ENCODE data around the gene SEMA5A.

SEMA5A gene

DNA sequence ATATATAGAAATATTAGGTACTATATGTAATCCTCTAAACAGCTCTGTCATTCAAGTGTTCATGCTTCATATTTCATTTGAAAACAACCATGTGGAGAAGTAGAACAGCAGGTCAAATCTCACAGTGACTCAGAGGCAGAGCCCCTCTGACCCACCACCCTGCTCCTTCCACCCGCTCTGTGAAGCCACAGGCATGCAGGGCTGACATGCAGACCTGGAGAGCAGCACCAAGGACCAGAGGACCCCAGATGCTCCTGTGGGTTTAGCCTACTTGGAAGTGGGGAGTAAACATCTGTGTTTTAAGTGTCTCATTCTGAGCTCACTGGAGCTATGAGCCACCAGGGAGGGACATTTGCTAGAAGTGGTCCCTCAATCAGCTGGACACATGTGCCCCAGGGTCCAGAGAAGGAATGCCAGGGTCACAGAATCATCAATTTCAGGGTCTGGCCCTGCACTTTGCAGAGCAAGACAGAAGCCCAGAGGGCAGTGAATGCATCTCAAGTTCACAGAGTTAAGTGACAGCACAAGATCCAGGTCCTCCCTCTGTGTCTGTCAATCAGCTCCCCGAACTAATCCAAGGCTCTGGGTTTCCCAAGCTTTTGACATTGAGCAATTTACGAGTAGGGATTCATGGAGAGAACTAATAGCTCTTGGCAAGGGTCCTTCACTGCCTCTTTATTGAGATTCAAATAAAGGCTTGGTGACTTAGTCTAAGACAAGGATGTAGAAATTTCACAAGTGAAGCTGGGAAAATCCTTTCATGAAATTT lies 441.1 kb downstream of the SEMA5A start:
- Mint-ChIP-seq H3K27ac (no peak overlapping the region), H3K36me3 (ENCODE audit: insufficient read depth) (no peaks in the 10 kb centered on the region), H3K4me3 (no peak overlapping the region), H3K27me3 (no peaks in the 10 kb centered on the region), H3K9me3 (peaks cover 3 to 7% of the 10 kb centered on the region in 2 donors), H3K4me1 (ENCODE audit: low read depth in 2 of 2) (no peaks in the 10 kb centered on the region)
- ATAC-seq (replicated peaks) (no peak), DNase-seq (no peak)

DNA sequence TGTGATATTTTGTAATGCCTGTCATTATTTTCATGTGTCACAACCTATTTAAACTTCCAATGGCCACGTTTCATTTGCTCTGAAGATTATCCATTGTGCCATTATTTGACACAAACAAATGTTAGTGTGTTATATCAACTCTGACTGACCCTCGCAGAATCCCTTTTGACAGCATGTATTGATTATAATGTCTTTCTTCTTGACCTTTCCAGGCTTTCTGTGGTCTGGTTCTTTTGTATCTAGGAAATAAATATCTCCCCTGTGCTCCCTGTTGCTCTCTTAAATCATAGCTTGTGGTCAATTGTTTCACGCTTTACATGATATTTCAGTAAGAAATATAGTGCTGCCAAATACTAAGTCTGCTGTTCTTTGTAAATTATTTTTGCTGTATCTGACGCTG lies 442.6 kb downstream of the SEMA5A start:
- ATAC-seq (replicated peaks) (no peak), DNase-seq (no peak)
- H3K4me3 Mint-ChIP-seq = no peak overlapping the region
- no peak overlapping the region for H3K27ac Mint-ChIP-seq
- no peaks in the 10 kb centered on the region for H3K27me3 Mint-ChIP-seq
- H3K36me3 Mint-ChIP-seq (ENCODE audit: insufficient read depth) = no peaks in the 10 kb centered on the region
- H3K9me3 Mint-ChIP-seq = peaks cover 0 to 7% of the 10 kb centered on the region in 2 donors
- H3K4me1 Mint-ChIP-seq (ENCODE audit: low read depth in 2 of 2) = no peaks in the 10 kb centered on the region

DNA sequence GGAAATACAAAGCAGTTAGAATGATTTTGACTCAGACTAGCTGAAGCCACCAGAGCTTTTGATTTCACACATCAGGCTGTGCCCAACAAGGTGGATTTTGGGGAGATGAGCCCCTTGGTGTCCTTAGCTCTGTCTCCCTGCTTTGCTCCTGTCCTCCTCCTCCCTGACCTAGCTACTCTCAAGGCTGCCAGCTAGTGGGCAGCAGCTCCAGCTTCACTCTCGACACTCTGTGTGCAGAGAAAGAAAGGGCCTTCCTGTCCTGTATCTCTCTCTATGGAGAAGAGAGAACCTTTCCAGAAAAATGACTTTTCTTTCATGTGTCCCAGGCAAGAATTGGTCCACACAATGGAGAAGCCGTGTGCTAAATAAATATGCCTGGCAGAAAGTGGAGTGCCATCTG lies 446.2 kb downstream of the SEMA5A start:
- Mint-ChIP-seq H3K4me3 (no peak overlapping the region), H3K9me3 (peaks cover 0 to 5% of the 10 kb centered on the region in 2 donors), H3K27me3 (no peaks in the 10 kb centered on the region), H3K4me1 (ENCODE audit: low read depth in 2 of 2) (no peaks in the 10 kb centered on the region), H3K36me3 (ENCODE audit: insufficient read depth) (no peaks in the 10 kb centered on the region), H3K27ac (no peak overlapping the region)
- ATAC-seq (replicated peaks) (no peak), DNase-seq (no peak)

DNA sequence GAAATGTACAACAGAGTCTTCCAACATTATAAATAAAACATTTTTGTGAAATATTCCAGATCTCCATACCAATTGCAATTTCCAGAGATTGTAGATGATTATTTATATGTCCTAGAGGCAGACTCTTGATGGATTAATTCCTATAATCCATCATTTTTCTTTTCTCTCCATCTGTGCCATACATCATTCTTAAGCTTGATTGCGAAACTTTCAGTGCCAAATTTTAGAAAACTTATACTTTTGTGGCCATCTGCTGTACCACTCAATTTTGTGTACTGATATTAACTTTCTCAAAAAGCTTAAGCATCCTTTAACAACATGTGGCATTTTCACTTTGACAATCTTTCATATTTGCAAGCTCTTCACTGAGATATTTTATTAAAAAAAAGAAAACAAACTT lies 446.9 kb downstream of the SEMA5A start:
- Mint-ChIP-seq H3K36me3 (ENCODE audit: insufficient read depth) (no peaks in the 10 kb centered on the region), H3K4me3 (no peak overlapping the region), H3K27me3 (no peaks in the 10 kb centered on the region), H3K4me1 (ENCODE audit: low read depth in 2 of 2) (no peaks in the 10 kb centered on the region), H3K27ac (no peak overlapping the region), H3K9me3 (peaks cover 2 to 5% of the 10 kb centered on the region in 2 donors)
- ATAC-seq (replicated peaks) (no peak), DNase-seq (no peak)

DNA sequence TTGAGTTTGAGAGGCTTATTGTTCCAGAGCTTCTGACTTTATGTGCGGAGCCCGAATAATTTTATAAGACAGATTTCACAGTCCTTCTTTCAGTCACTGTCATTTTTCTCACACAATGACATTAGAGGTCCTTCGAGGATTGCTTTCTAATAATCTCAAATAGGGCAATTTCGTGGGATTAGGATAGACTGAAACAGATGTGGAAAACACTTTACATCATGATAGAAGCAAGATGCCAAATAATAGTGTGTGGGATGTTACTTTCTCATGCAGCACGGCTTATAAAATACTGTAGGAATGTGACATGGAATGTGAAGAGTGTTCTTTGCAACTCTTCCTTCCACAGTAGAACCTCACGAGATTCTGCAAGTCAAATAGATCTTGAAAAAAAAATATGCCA lies 451.3 kb downstream of the SEMA5A start:
- H3K4me1 Mint-ChIP-seq (ENCODE audit: low read depth in 2 of 2) = no peaks in the 10 kb centered on the region
- ATAC-seq (replicated peaks) (no peak), DNase-seq (no peak)
- H3K36me3 Mint-ChIP-seq (ENCODE audit: insufficient read depth) = no peaks in the 10 kb centered on the region
- no peak overlapping the region for H3K4me3 Mint-ChIP-seq
- peaks cover 0 to 7% of the 10 kb centered on the region in 2 donors for H3K9me3 Mint-ChIP-seq
- no peaks in the 10 kb centered on the region for H3K27me3 Mint-ChIP-seq
- no peak overlapping the region for H3K27ac Mint-ChIP-seq

DNA sequence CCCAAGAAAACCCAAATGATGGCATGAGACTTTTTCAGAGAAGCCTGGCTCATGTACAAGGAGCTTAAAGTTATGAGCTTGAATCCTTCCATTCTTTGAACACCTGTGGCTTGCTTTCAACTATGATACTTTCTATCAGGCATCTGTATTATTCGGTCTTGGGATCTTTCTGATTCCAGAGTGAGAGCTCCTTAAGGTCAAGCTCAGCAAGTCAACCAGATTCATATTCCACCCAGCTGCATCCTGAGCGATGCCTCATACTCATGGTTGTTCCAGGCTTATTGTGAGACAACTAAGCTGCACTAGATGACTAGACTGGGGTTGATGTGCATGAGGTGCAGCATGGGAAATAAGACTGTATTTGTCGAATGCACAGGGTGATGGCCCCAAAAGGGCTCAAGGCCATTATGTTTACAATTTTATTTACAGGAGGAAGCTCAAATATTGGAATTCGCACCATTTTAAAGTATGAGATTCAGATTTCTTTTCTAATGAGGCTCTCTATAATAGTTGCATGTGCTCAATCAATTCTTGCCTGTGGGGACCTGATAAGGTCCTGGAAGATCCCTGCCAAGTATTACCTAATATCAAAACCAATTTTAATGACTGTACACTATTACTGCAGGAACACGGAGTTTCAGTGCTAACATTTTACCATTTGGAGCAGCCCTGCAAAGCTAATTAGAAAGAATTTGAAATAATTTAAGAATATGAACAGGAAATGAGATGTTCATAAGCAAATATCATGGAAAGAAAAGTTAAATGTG lies 453.8 kb downstream of the SEMA5A start:
- no peaks in the 10 kb centered on the region for H3K4me1 Mint-ChIP-seq (ENCODE audit: low read depth in 2 of 2)
- no peak for ATAC-seq (replicated peaks)
- H3K4me3 Mint-ChIP-seq = no peak overlapping the region

DNA sequence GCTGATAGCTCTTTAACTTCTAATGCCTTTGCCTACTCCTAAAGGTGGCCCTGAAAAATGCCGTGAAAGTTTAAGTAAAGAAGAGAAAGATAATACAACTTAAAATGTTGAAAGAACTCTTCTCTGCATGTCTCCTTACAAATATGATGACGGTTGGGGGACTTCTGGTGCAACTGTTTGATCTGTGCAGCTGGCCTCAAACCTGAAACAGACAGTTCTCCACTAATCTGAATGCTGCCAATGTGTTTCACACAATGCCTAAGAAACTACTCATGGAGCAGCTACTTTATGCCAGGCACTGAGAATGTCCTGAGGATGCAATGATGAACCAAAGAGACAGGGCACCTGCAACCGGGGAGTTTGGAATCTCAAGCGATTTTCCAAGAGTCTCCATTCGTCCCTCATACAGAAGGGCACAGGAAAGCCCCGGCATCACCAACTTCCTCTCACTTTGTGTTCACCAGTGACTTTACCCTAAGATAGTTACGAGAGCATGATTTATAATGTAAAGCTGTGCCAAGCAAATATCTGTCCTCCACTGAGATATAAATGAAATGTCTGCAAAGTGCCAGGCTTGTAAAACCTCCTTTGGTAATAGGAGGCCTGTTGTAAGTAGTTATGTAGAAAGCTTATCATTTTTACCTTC lies 455.4 kb downstream of the SEMA5A start:
- Mint-ChIP-seq H3K27me3 (no peaks in the 10 kb centered on the region), H3K4me3 (no peak overlapping the region), H3K36me3 (ENCODE audit: insufficient read depth) (no peaks in the 10 kb centered on the region), H3K9me3 (peaks cover 2 to 15% of the 10 kb centered on the region in 2 donors), H3K4me1 (ENCODE audit: low read depth in 2 of 2) (no peaks in the 10 kb centered on the region), H3K27ac (no peak overlapping the region)
- ATAC-seq (replicated peaks) (no peak), DNase-seq (no peak)

More for the DNA sequence above, 453.8 kb downstream of the SEMA5A start:
- Mint-ChIP-seq H3K27ac (no peak overlapping the region), H3K9me3 (peaks cover 0 to 7% of the 10 kb centered on the region in 2 donors), H3K36me3 (ENCODE audit: insufficient read depth) (no peaks in the 10 kb centered on the region), H3K27me3 (no peaks in the 10 kb centered on the region)
- no peak for DNase-seq

DNA sequence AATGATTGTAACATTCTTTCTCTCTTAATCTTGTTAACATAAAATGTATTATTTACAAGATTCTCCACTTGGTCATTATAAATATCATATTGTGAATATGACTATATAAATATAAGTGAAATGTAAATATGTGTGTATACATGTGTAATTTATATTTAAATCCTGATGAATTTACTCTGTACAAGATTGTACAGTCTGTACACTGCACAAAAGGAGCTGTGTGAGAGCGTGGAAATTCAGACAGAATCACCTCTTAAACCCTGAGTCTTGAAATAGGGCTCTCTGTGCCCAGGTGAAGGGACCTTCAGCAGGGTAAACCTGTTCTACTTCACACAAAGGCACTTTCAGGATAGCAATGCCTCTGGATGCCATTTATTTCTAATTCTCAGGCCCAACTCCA lies 456.0 kb downstream of the SEMA5A start:
- Mint-ChIP-seq H3K9me3 (peaks cover 2 to 17% of the 10 kb centered on the region in 2 donors), H3K27ac (no peak overlapping the region)
- no peak for ATAC-seq (replicated peaks)

DNA sequence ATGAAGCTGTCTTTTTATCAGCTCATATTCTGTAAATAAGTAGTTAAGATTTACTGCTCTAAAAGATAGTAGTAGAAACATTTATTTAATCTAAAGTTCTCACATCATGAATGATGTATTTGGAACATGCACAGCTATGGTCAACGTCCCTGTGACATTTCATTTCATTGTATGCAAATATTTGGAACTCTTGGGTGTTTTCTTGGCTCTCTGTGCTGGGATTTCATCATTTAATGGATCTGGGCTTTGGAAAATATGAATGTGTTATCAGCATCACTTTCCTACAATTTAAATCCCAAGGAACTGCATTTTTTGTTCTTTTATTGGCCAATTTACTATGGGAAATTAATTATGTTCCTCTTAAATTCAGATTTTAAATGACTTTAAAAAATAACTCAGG lies 462.9 kb downstream of the SEMA5A start:
- ATAC-seq (replicated peaks) = no peak
- H3K4me3 Mint-ChIP-seq = no peak overlapping the region
- no peaks in the 10 kb centered on the region for H3K36me3 Mint-ChIP-seq (ENCODE audit: insufficient read depth)
- H3K4me1 Mint-ChIP-seq (ENCODE audit: low read depth in 2 of 2) = no peaks in the 10 kb centered on the region
- H3K9me3 Mint-ChIP-seq = peaks cover 5 to 17% of the 10 kb centered on the region in 2 donors
- DNase-seq = no peak
- H3K27ac Mint-ChIP-seq = no peak overlapping the region
- H3K27me3 Mint-ChIP-seq = no peaks in the 10 kb centered on the region

More for the DNA sequence above, 456.0 kb downstream of the SEMA5A start:
- no peaks in the 10 kb centered on the region for H3K27me3 Mint-ChIP-seq
- no peaks in the 10 kb centered on the region for H3K4me1 Mint-ChIP-seq (ENCODE audit: low read depth in 2 of 2)
- no peak for DNase-seq
- no peak overlapping the region for H3K4me3 Mint-ChIP-seq
- no peaks in the 10 kb centered on the region for H3K36me3 Mint-ChIP-seq (ENCODE audit: insufficient read depth)

DNA sequence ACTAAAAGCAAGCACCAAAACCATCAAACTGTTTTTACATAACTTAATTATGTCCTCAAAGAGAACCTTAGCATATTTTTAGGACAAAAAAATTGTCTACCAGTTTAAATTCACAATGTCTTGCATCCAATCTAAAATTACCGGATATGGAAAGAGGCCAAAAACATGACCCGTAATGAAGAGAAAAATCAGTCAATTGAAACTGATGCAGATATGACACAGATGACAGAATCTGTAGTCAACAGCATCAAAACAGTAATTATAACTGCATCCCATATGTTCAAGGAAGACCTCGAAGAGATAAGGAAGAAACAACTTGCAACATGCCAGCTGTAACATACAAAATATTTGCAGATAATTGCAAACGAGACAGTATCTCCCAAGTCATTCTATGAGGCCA lies 473.2 kb downstream of the SEMA5A start:
- Mint-ChIP-seq H3K27ac (no peak overlapping the region), H3K9me3 (peaks cover 5 to 9% of the 10 kb centered on the region in 2 donors), H3K4me3 (no peak overlapping the region), H3K4me1 (ENCODE audit: low read depth in 2 of 2) (no peaks in the 10 kb centered on the region), H3K27me3 (no peaks in the 10 kb centered on the region), H3K36me3 (ENCODE audit: insufficient read depth) (no peaks in the 10 kb centered on the region)
- ATAC-seq (replicated peaks) = no peak
- no peak for DNase-seq

DNA sequence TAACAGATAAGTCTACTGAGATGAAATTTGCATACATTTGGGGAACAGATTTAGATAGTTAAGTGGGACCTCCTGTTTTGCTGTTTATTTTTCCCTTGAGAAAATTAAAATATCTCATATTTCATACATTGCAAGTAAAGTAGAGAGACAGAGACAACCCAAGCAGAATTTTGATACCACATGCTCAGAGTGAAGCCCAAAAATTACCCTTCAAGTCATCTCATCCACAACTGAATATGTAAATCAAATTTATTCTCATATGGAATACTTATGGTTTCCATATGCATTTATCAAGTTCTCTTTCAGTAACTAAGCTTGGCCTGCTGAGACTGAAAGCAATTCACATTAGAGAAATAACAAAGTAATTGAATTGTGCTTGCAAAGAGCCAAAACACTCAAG lies 474.4 kb downstream of the SEMA5A start:
- peaks cover 5 to 14% of the 10 kb centered on the region in 2 donors for H3K9me3 Mint-ChIP-seq
- DNase-seq (no peak), ATAC-seq (replicated peaks) (no peak)
- no peaks in the 10 kb centered on the region for H3K27me3 Mint-ChIP-seq
- H3K4me3 Mint-ChIP-seq = no peak overlapping the region
- H3K4me1 Mint-ChIP-seq (ENCODE audit: low read depth in 2 of 2) = no peaks in the 10 kb centered on the region
- H3K27ac Mint-ChIP-seq = no peak overlapping the region
- H3K36me3 Mint-ChIP-seq (ENCODE audit: insufficient read depth) = no peaks in the 10 kb centered on the region

DNA sequence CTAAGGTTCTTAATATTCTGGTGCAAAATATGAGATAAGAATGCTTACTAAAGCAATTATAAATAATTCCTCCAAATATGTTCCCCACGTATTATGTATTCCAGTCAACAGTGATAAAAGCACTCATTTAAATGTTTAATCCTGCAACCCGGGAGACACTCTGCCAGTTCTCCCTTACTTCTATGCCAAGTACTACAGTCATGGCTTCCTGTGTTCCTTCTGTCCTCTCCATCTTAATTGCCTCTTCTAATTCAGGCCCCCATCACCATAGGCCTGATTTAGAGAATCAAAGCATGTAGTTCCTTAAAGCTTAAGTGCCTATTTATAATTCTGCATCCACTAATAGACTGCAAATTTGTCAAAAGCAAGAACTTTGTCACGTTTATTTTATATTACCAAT lies 474.8 kb downstream of the SEMA5A start:
- peaks cover 5 to 14% of the 10 kb centered on the region in 2 donors for H3K9me3 Mint-ChIP-seq
- H3K4me3 Mint-ChIP-seq = no peak overlapping the region
- H3K4me1 Mint-ChIP-seq (ENCODE audit: low read depth in 2 of 2) = no peaks in the 10 kb centered on the region
- no peak for DNase-seq
- ATAC-seq (replicated peaks) = no peak
- no peaks in the 10 kb centered on the region for H3K27me3 Mint-ChIP-seq
- no peaks in the 10 kb centered on the region for H3K36me3 Mint-ChIP-seq (ENCODE audit: insufficient read depth)
- H3K27ac Mint-ChIP-seq = no peak overlapping the region

DNA sequence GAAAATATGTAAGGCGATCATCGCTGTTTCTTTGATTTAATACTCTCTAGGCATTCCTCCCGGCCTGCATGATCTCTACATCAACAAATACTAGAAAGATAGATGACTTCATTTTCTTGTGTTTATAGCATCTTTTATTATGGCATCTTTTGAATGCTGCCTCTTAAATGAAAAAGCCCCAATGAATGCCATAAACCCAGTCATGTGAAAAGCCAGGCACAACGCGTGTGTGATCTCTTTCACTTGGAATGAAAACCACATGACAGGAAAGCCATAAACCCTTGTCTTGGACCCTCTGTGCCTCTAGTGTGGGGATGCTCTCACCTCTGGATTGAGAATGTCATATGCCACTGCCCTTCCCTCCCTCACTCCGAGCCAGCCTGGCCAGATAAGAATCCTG lies 476.2 kb downstream of the SEMA5A start:
- no peaks in the 10 kb centered on the region for H3K27me3 Mint-ChIP-seq
- no peak overlapping the region for H3K27ac Mint-ChIP-seq
- DNase-seq (no peak), ATAC-seq (replicated peaks) (no peak)
- H3K36me3 Mint-ChIP-seq (ENCODE audit: insufficient read depth) = no peaks in the 10 kb centered on the region
- H3K4me1 Mint-ChIP-seq (ENCODE audit: low read depth in 2 of 2) = no peaks in the 10 kb centered on the region
- peaks cover 5 to 14% of the 10 kb centered on the region in 2 donors for H3K9me3 Mint-ChIP-seq
- H3K4me3 Mint-ChIP-seq = no peak overlapping the region

DNA sequence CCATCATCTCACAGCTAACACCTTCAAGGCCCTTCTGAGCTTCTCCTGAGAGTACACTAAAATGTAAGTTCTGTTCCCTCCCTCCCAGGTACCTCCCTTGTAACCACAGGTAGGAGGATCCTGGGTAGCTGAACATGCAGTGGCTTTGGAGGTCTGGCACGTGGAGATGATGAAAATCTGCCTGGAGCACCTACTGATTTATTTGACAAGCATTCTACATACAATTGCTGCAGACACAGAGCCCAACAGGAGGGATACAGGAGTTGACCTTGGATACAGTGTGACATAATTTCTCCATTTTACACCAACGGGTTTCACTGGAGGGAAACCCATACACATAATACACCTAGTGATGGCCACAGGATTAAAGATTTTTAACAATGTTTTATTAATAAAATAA lies 478.7 kb downstream of the SEMA5A start:
- DNase-seq = no peak
- Mint-ChIP-seq H3K4me1 (ENCODE audit: low read depth in 2 of 2) (no peaks in the 10 kb centered on the region), H3K4me3 (no peak overlapping the region), H3K36me3 (ENCODE audit: insufficient read depth) (no peaks in the 10 kb centered on the region), H3K27ac (no peak overlapping the region), H3K9me3 (peaks cover 6 to 11% of the 10 kb centered on the region in 2 donors), H3K27me3 (no peaks in the 10 kb centered on the region)
- no peak for ATAC-seq (replicated peaks)
